ENCODE measurements around the gene ZNF440.
A peak's percentile ranks its signal among the peaks of the same experiment; 100 is the strongest.

- TF ChIP-seq RAD21 (IDR thresholded peaks at IDR 0.05; ENCODE audit: low read length) = peak; percentile 95
- TF ChIP-seq, protein P1, sequence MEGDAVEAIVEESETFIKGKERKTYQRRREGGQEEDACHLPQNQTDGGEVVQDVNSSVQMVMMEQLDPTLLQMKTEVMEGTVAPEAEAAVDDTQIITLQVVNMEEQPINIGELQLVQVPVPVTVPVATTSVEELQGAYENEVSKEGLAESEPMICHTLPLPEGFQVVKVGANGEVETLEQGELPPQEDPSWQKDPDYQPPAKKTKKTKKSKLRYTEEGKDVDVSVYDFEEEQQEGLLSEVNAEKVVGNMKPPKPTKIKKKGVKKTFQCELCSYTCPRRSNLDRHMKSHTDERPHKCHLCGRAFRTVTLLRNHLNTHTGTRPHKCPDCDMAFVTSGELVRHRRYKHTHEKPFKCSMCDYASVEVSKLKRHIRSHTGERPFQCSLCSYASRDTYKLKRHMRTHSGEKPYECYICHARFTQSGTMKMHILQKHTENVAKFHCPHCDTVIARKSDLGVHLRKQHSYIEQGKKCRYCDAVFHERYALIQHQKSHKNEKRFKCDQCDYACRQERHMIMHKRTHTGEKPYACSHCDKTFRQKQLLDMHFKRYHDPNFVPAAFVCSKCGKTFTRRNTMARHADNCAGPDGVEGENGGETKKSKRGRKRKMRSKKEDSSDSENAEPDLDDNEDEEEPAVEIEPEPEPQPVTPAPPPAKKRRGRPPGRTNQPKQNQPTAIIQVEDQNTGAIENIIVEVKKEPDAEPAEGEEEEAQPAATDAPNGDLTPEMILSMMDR (IDR thresholded peaks at IDR 0.05) = peak; percentile 75
- TF ChIP-seq TAF1 (IDR thresholded peaks at IDR 0.05; ENCODE audit: borderline replicate concordance, low read depth, low read length) = no peak; the same call in 1 of the 2 replicates
- TF ChIP-seq EP300 (IDR thresholded peaks at IDR 0.05; ENCODE audit: borderline replicate concordance in 1 of 2, low read depth in 1 of 2, low read length in 1 of 2) = no peak
- no peak for TF ChIP-seq YY1 (IDR thresholded peaks at IDR 0.05; ENCODE audit: low read depth)
- 0 out of 2 replicates have a peak, but pooled peaks have one; percentile 12 for TF ChIP-seq MXI1 (IDR thresholded peaks at IDR 0.05; ENCODE audit: low read depth, low read length)
- TF ChIP-seq, protein P2, sequence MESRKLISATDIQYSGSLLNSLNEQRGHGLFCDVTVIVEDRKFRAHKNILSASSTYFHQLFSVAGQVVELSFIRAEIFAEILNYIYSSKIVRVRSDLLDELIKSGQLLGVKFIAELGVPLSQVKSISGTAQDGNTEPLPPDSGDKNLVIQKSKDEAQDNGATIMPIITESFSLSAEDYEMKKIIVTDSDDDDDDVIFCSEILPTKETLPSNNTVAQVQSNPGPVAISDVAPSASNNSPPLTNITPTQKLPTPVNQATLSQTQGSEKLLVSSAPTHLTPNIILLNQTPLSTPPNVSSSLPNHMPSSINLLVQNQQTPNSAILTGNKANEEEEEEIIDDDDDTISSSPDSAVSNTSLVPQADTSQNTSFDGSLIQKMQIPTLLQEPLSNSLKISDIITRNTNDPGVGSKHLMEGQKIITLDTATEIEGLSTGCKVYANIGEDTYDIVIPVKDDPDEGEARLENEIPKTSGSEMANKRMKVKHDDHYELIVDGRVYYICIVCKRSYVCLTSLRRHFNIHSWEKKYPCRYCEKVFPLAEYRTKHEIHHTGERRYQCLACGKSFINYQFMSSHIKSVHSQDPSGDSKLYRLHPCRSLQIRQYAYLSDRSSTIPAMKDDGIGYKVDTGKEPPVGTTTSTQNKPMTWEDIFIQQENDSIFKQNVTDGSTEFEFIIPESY (IDR thresholded peaks at IDR 0.05; ENCODE audit: borderline replicate concordance, low read depth) = no peak
- no peak for TF ChIP-seq REST (IDR thresholded peaks at IDR 0.05; ENCODE audit: low read depth, low read length)
- no peak for TF ChIP-seq RFX5 (IDR thresholded peaks at IDR 0.05; ENCODE audit: low read length)
These were observed 16.6 kb upstream of the ZNF440 start for GRCh38 chr19:11797491-11797890.

All from SK-N-SH (cell line).